HPDE6-E6E7 (cell line): Measurements from ENCODE around the gene SHROOM1.
"Not testable (repeated sequence)": the region's sequence is repeated elsewhere in the genome, so short reads cannot be mapped to it uniquely, and the experiment has no call there.

ENCODE experiments used
- DNase-seq: peaks from one replicate; pipeline ENCODE4 v3.0.0; 2011; ENCODE audit warnings: missing footprints; ENCODE audit errors: extremely low spot score

SHROOM1 gene, protein sequence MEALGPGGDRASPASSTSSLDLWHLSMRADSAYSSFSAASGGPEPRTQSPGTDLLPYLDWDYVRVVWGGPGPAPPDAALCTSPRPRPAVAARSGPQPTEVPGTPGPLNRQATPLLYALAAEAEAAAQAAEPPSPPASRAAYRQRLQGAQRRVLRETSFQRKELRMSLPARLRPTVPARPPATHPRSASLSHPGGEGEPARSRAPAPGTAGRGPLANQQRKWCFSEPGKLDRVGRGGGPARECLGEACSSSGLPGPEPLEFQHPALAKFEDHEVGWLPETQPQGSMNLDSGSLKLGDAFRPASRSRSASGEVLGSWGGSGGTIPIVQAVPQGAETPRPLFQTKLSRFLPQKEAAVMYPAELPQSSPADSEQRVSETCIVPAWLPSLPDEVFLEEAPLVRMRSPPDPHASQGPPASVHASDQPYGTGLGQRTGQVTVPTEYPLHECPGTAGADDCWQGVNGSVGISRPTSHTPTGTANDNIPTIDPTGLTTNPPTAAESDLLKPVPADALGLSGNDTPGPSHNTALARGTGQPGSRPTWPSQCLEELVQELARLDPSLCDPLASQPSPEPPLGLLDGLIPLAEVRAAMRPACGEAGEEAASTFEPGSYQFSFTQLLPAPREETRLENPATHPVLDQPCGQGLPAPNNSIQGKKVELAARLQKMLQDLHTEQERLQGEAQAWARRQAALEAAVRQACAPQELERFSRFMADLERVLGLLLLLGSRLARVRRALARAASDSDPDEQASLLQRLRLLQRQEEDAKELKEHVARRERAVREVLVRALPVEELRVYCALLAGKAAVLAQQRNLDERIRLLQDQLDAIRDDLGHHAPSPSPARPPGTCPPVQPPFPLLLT

DNA sequence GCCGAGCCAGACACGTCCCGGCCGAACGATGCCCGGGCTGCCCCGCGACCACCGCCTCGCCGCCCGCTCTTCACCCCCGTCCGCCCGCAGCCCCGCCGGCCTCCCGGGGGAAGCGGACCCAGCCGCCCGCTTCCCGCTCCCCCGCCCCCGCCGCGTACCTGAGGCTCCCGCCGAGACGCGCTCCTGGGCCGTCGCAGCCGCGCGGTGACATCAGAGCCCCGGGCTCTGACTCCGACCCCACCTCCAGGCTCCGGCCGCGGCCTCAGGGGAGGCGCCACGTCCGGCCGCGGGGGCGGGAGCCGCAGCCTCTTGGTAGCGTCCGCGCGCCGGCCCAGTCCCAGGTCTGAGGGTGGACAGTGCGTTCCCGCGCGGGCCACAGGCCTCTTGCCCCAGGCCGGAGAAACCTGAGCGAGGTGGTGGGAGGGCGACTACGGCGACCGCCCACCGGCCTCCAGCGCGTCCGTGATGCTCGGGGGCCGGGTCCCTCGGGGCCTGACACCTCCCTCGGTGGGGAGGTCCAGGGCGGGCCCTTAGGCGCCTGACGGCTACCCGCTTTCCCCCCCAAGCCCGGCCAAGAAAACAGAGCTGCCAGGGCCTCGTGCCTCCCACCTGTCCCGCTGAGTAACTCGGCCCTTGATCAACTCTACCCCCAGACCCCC, at the start of gene SHROOM1:
TSS of gene SHROOM1 (minus strand) at position 212 of the 659 bp plus-strand sequence. CDS start 4,507 bp downstream, outside the sequence.
- no peak for DNase-seq

GRCh38 chr5:132877938-132878337, 47.5 kb upstream of the SHROOM1 start:
- no peak for DNase-seq

- DNase-seq, result no peak
Measured at GRCh38 chr5:132877466-132877865, 47.0 kb upstream of the SHROOM1 start.

- no peak for DNase-seq
Measured at GRCh38 chr5:132876020-132876759, 45.7 kb upstream of the SHROOM1 start.

- DNase-seq, result no peak
Measured at GRCh38 chr5:132873930-132874271, 43.5 kb upstream of the SHROOM1 start.

DNA sequence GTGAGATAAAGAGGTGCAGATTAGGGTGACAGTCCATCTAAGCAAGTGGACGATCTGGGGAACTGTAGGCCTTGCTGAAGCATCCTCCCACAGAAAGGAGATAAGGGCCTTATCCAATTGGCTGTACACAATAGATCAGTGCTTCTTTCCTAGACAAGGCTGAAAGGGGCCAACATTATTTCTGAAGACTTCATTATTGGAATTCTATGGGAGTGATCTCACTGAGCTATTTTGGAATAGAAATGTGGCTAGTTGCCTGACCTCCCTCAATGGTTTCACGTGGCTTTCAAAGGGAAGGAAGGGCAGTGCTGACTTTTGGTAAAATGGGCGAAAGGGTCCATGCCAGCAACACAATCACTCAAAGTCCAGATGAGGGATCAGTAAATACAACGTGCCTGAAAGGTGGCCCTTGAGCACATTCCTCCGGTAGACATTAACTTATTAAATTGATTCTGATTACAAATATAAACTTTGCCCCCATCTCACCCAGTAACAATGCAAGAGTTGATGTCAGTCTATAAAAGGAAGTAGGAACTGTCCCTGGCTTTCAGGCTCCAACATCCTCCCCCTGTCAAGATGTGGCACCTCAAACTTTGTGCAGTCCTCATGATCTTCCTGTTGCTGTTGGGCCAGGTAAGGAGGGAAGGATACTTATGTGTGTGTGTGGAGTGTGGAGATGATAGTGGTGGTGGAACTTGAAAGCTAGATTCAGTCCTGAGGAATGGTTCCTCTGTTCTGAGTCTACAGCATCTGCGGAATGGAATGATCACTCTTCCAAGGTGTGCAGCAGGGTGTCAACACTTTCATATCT, 42.9 kb upstream of the SHROOM1 start, which contains the start of gene LEAP2:
TSS of gene LEAP2 (plus strand) at position 550 of the 811 bp plus-strand sequence. CDS start at position 577, 27 bp downstream.
- DNase-seq, result no peak

- DNase-seq, result no peak
Measured at GRCh38 chr5:132872788-132873118, 42.3 kb upstream of the SHROOM1 start.

- DNase-seq, result no peak
Measured at GRCh38 chr5:132871459-132872284, 41.2 kb upstream of the SHROOM1 start.

DNA sequence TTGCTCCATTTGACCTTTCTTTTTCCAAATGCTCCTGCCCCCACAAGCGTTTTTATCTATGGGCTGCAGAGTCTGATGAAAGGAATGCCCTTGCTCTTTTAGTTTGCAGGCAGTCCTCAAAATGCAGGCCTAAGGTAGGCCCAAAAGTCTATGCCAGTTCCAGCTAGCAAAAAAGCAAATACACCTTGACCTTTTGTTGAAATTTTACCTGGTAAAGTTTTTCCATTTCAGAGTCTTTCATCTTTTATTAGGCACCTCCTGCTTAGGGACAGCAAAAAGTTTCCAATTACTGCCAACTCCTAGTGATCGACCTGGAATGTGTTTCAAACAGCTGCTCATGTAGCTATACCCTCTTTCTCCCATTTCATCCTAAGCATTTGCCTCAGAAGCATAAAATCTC, 40.4 kb upstream of the SHROOM1 start:
- DNase-seq, result no peak

GRCh38 chr5:132868754-132869153, 38.3 kb upstream of the SHROOM1 start:
- DNase-seq, result no peak

GRCh38 chr5:132867046-132867451, 36.6 kb upstream of the SHROOM1 start:
- no peak for DNase-seq

GRCh38 chr5:132866342-132867045, 36.0 kb upstream of the SHROOM1 start, which contains the start of the genes GDF9 and UQCRQ:
GDF9 (minus strand) TSS chr5:132866469; CDS start chr5:132864533, 1,936 bp downstream.
UQCRQ (plus strand) TSS chr5:132866642; CDS start chr5:132866882, 240 bp downstream.
- DNase-seq, result peak; percentile 99

GRCh38 chr5:132865668-132866341, 35.4 kb upstream of the SHROOM1 start:
- DNase-seq, result no peak

GRCh38 chr5:132860742-132861141, 30.3 kb upstream of the SHROOM1 start:
- DNase-seq, result no peak

DNA sequence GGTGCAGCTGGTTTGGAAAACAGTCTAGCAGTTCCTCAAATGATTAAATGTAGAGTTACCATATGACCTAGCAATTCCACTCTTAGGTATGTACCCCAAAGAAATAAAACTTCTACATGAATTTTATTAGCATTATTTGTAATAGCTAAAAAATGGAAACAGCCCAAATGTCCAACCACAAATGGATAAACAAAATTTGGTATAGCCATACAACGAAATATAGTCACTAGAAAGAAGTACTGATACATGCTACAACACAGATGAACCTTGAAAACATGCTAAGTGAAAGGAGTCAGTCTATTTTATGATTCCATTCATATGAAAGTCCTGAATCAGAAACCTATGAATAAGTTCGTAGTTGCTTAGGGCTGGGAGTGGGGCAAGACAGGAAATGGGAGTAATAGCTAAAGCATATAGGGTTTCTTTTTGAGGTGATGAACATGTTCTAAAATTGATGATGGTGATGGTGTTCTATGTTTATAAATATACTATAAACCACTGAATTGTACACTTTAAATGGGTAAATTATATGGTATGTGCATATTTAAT, 29.5 kb upstream of the SHROOM1 start:
- DNase-seq, result no peak

GRCh38 chr5:132856011-132856410, 25.6 kb upstream of the SHROOM1 start:
- DNase-seq, result no peak

GRCh38 chr5:132854992-132855391, 24.5 kb upstream of the SHROOM1 start:
- not testable (repeated sequence) for DNase-seq

GRCh38 chr5:132854301-132854700, 23.9 kb upstream of the SHROOM1 start:
- no peak for DNase-seq
